OCI-LY1 (cell line): Measurements from ENCODE around the gene FRMD5.

Experiments
- EZH2 ChIP-seq: fragments of 200-600 bp; sonication (generic), shearing (Covaris generic); IDR thresholded peaks from 2 replicates; pipeline ENCODE4 v1.8.0; 2017; ENCODE audit warnings: borderline replicate concordance, mixed run types, mild to moderate bottlenecking, antibody characterized with exemption, low read length, moderate library complexity, mixed read lengths
- TF ChIP-seq, protein P1 (sequence below): fragments of 200-600 bp; sonication (generic), shearing (Covaris generic); IDR thresholded peaks from 2 replicates; pipeline ENCODE4 v1.5.1; 2017; ENCODE audit warnings: mild to moderate bottlenecking, antibody characterized with exemption, low read length, moderate library complexity, mixed read lengths

DNA sequence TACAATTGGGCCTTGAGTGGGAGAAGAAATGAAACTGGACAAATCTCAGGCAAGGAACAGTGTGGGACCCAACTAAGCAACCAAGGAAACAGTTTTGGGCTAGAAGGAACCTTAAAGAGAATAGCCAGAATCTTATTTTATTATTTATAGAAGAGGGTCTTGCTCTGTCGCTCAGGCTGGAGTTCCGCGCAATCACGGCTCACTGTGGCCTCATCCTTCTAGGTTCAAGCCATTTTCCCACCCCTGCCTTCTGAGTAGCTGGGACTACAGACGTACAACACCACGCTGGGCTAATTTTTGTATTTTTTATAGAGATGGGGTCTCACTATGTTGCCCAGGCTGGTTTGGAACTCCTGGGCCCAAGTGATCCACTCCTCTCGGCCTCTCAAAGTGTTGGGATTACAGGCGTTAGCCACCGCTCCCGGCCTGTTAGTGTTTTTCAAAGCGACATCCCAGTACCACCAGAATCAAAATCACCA is 369.0 kb downstream of the FRMD5 start:
- TF ChIP-seq, protein P1, sequence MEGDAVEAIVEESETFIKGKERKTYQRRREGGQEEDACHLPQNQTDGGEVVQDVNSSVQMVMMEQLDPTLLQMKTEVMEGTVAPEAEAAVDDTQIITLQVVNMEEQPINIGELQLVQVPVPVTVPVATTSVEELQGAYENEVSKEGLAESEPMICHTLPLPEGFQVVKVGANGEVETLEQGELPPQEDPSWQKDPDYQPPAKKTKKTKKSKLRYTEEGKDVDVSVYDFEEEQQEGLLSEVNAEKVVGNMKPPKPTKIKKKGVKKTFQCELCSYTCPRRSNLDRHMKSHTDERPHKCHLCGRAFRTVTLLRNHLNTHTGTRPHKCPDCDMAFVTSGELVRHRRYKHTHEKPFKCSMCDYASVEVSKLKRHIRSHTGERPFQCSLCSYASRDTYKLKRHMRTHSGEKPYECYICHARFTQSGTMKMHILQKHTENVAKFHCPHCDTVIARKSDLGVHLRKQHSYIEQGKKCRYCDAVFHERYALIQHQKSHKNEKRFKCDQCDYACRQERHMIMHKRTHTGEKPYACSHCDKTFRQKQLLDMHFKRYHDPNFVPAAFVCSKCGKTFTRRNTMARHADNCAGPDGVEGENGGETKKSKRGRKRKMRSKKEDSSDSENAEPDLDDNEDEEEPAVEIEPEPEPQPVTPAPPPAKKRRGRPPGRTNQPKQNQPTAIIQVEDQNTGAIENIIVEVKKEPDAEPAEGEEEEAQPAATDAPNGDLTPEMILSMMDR: no peak
- TF ChIP-seq EZH2: no peak
